Hepatocyte (in vitro differentiated cells): ENCODE data around the gene NUDT7. TPM values are rescaled to one million over a fixed set of nuclear protein-coding genes. Genes with fewer than 3 reads are reported as not detected.

Experiments
- DNase-seq: peaks from one replicate; pipeline ENCODE4 v3.0.0-alpha.2; 2016; ENCODE audit warnings: low spot score
- H2AFZ ChIP-seq: fragments of 200-600 bp; sonication (generic); 2 replicates; pipeline ENCODE4 v1.6.0; 2016; ENCODE audit warnings: antibody characterized with exemption, mild to moderate bottlenecking
- H3K27ac ChIP-seq: fragments of 200-600 bp; sonication (generic); 2 replicates; pipeline ENCODE4 v1.5.1; 2016; ENCODE audit warnings: mild to moderate bottlenecking
- H3K27me3 ChIP-seq: fragments of 200-600 bp; sonication (generic); 2 replicates; pipeline ENCODE4 v1.6.1; 2016
- H3K36me3 ChIP-seq: fragments of 200-600 bp; sonication (generic); replicated peaks from 2 replicates; pipeline ENCODE4 v1.5.1; 2016; ENCODE audit warnings: low read depth; ENCODE audit not compliant: insufficient read depth
- H3K4me1 ChIP-seq: fragments of 200-600 bp; sonication (generic); 2 replicates; pipeline ENCODE4 v1.5.1; 2016; ENCODE audit warnings: mild to moderate bottlenecking, moderate library complexity; ENCODE audit not compliant: insufficient read depth
- H3K4me2 ChIP-seq: fragments of 200-600 bp; sonication (generic); 2 replicates; pipeline ENCODE4 v1.6.0; 2016
- H3K4me3 ChIP-seq: fragments of 200-600 bp; sonication (generic); 2 replicates; pipeline ENCODE4 v1.5.1; 2016; ENCODE audit warnings: mild to moderate bottlenecking
- H3K79me2 ChIP-seq: fragments of 200-600 bp; sonication (generic); 2 replicates; pipeline ENCODE4 v1.6.0; 2017; ENCODE audit warnings: mild to moderate bottlenecking
- H3K9me2 ChIP-seq: fragments of 200-600 bp; sonication (generic); replicated peaks from 2 replicates; pipeline ENCODE4 v1.6.0; 2017; ENCODE audit warnings: mild to moderate bottlenecking; ENCODE audit not compliant: insufficient read depth
- H3K9me3 ChIP-seq: fragments of 200-600 bp; sonication (generic); 2 replicates; pipeline ENCODE4 v1.5.1; 2016; ENCODE audit warnings: low read depth, mild to moderate bottlenecking
- H4K20me1 ChIP-seq: fragments of 200-600 bp; sonication (generic); 2 replicates; pipeline ENCODE4 v1.6.0; 2016; ENCODE audit warnings: mild to moderate bottlenecking; ENCODE audit not compliant: insufficient read depth, poor library complexity, severe bottlenecking
- EZH2 ChIP-seq: fragments of 200-600 bp; sonication (generic); IDR thresholded peaks from 2 replicates; pipeline ENCODE4 v1.6.1; 2016; ENCODE audit warnings: antibody characterized with exemption, mild to moderate bottlenecking, borderline replicate concordance
- EZH2phosphoT487 ChIP-seq: fragments of 200-600 bp; sonication (generic); IDR thresholded peaks from one replicate; pipeline ENCODE4 v1.6.1; 2018; ENCODE audit warnings: antibody characterized with exemption, mild to moderate bottlenecking, low read depth, moderate library complexity; ENCODE audit not compliant: unreplicated experiment, severe bottlenecking
- WGBS: methylation state at CpG from one replicate; pipeline ENCODE4 v1.1.6; 2016; ENCODE audit warnings: low lambda C conversion rate; ENCODE audit errors: missing lambda C conversion rate; 5-methylcytosine and 5-hydroxymethylcytosine counted together
- polyA plus RNA-seq: library from polyadenylated mRNA; unstranded; fragments of >200 nt; fragmentation: Nextera tagmentation; extraction: Ambion mirVana; gene quantifications from 2 replicates; pipeline ENCODE4 v1.2.1, GENCODE V29; 2016
- total RNA-seq: library from RNA; depleted of rRNA; stranded (reverse); fragments of >200 nt; gene quantifications from 2 replicates; pipeline ENCODE4 v1.2.3, GENCODE V29; 2014
- TF ChIP-seq, protein P1 (sequence below): fragments of 200-600 bp; sonication (generic); IDR thresholded peaks from 2 replicates; pipeline ENCODE4 v1.5.1; 2016; ENCODE audit warnings: antibody characterized with exemption, mild to moderate bottlenecking; ENCODE audit not compliant: poor library complexity

NUDT7 gene
- total and polyA plus RNA-seq, 2 experiments from 2014 or later, result 10.3 to 16.7 TPM

DNA sequence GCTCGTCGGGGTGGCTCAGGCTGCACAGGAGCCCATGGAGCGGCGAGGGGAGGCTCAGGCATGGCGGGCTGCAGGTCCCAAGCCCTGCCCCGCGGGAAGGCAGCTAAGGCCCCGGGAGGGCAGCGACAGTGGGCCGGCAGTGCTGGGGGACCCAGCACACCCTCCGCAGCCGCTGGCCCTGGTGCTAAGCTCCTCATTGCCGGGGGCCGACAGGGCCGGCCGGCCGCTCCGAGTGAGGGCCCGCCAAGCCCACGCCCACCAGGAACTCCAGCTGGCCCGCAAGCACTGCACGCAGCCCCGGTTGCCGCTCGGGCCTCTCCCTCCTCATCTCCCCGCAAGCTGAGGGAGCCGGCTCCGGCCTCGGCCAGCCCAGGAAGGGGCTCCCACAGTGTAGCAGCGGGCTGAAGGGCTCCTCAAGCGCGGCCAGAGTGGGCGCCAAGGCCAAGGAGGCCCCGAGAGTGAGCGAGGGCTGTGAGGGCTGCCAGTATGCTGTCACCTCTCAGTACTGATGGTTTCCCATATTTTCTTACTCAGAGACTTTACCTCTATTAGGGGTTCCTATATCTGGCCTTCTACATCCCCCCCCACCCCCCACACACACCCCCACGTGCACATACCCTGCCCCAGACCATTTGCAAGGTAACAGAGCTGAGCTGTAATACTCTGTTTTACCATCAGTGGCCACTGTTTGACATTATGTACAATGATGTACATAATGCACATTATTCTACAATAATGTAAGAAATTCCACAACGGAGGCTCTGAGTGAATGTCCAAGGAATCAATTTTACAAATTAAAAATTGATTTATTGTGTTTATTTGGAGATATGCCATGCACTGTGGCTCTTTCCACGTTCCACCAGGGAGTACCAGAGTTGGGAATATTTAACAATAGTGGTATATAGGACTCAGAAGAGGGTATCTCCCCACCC lies 62.4 kb downstream of the NUDT7 start:
- Histone ChIP-seq H3K9me2 (no peaks in the 10 kb centered on the region), H3K27me3 (peaks cover 35% of the 10 kb centered on the region), H3K4me2 (no peak overlapping the region), H3K4me3 (no peak overlapping the region), H4K20me1 (no peaks in the 10 kb centered on the region), H3K36me3 (no peaks in the 10 kb centered on the region), H3K4me1 (peaks cover 12% of the 10 kb centered on the region), H3K9me3 (no peaks in the 10 kb centered on the region), H2AFZ (no peak overlapping the region), H3K79me2 (no peaks in the 10 kb centered on the region), H3K27ac (no peak overlapping the region)
- 97% methylated on average over 38 of the region's 38 CpGs for WGBS
- TF ChIP-seq, protein P1, sequence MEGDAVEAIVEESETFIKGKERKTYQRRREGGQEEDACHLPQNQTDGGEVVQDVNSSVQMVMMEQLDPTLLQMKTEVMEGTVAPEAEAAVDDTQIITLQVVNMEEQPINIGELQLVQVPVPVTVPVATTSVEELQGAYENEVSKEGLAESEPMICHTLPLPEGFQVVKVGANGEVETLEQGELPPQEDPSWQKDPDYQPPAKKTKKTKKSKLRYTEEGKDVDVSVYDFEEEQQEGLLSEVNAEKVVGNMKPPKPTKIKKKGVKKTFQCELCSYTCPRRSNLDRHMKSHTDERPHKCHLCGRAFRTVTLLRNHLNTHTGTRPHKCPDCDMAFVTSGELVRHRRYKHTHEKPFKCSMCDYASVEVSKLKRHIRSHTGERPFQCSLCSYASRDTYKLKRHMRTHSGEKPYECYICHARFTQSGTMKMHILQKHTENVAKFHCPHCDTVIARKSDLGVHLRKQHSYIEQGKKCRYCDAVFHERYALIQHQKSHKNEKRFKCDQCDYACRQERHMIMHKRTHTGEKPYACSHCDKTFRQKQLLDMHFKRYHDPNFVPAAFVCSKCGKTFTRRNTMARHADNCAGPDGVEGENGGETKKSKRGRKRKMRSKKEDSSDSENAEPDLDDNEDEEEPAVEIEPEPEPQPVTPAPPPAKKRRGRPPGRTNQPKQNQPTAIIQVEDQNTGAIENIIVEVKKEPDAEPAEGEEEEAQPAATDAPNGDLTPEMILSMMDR, result peak; percentile 30
- no peak for TF ChIP-seq EZH2phosphoT487
- no peak for DNase-seq

DNA sequence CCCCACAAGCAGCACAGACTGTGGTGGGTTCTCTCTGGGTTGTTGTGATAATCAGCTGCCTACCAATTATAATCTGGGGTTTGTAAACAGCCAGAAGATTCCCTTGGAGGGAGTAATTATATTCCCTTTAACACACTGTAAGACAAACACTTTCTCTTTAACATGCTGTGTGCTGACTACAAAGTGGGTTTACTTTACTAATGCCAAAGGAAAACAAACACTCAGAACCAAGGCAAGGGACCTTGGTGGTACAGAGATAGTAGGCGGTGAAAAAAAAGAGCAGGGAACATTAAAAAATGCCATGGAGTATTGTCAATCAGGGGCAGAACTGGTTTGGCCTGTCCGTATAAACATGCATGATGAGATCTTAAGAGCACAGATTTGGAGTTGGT lies 63.1 kb downstream of the NUDT7 start:
- H3K4me3 ChIP-seq, result no peak overlapping the region
- H2AFZ ChIP-seq, result no peak overlapping the region
- no peaks in the 10 kb centered on the region for H3K79me2 ChIP-seq
- TF ChIP-seq, protein P1, result no peak
- TF ChIP-seq EZH2phosphoT487 (no peak), EZH2 (no peak)
- peaks cover 42% of the 10 kb centered on the region for H3K27me3 ChIP-seq
- H3K27ac ChIP-seq, result no peak overlapping the region
- H3K4me1 ChIP-seq, result peaks cover 12% of the 10 kb centered on the region
- WGBS, result 68% methylated on average over 2 of the region's 2 CpGs
- no peaks in the 10 kb centered on the region for H3K9me3 ChIP-seq
- no peak overlapping the region for H3K4me2 ChIP-seq
- H3K9me2 ChIP-seq, result no peaks in the 10 kb centered on the region
- H4K20me1 ChIP-seq, result no peaks in the 10 kb centered on the region
- no peak for DNase-seq
- H3K36me3 ChIP-seq, result no peaks in the 10 kb centered on the region

DNA sequence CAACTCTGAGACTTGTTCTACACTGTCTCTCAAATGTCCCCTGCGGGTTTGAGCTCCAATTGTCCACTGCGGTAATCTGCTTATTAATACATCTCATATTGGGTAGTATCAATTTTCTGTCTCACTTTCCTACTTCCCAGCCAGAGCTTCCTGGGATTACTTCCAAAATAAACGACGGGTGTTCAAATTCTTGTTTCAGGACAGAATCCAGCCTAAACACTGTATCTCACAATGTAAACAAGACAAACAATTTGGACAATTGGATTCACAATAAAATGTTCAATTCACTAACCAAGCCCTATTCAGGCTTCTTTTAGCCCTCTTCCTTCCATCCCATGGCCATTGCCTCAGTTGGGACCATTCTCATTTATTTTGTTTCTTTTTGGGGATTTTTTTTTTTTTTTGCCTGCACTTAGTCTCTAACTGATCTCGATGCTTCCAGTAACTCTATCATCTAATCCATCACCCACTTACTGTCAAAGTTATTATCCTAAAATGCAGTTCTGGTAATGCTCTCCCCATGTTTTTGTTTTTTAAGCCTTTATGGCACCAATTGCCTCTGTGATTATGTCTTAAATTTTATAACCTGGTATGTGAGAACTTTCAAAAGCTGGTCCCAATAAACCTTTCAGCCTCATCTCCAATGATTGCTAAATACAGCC lies 64.0 kb downstream of the NUDT7 start:
- no peak overlapping the region for H3K4me3 ChIP-seq
- peaks cover 51% of the 10 kb centered on the region for H3K27me3 ChIP-seq
- H3K4me2 ChIP-seq, result no peak overlapping the region
- no peaks in the 10 kb centered on the region for H3K79me2 ChIP-seq
- no peaks in the 10 kb centered on the region for H3K9me3 ChIP-seq
- DNase-seq, result no peak
- H3K36me3 ChIP-seq, result no peaks in the 10 kb centered on the region
- no peaks in the 10 kb centered on the region for H3K9me2 ChIP-seq
- H4K20me1 ChIP-seq, result no peaks in the 10 kb centered on the region
- H3K4me1 ChIP-seq, result peaks cover 12% of the 10 kb centered on the region
- WGBS, result 57% methylated on average over 5 of the region's 5 CpGs
- no peak overlapping the region for H2AFZ ChIP-seq
- no peak for TF ChIP-seq EZH2
- TF ChIP-seq EZH2phosphoT487, result no peak
- TF ChIP-seq, protein P1, result no peak
- no peak overlapping the region for H3K27ac ChIP-seq
